GM23248 (cell line): ENCODE measurements around the gene ADAMTS9. TPM values are rescaled to one million over a fixed set of nuclear protein-coding genes. Genes with fewer than 3 reads are reported as not detected.
"Not testable (repeated sequence)": the region's sequence is repeated elsewhere in the genome, so short reads cannot be mapped to it uniquely, and the experiment has no call there.

Source experiments
- DNase-seq: peaks from one replicate; pipeline ENCODE4 v3.0.0-alpha.2; 2015
- H2AFZ ChIP-seq: fragments of 200-600 bp; sonication (generic); 2 replicates; pipeline ENCODE4 v1.6.1; 2016; ENCODE audit warnings: antibody characterized with exemption
- H3F3A ChIP-seq: fragments of 200-600 bp; sonication (generic); 2 replicates; pipeline ENCODE4 v1.6.1; 2016; ENCODE audit warnings: mild to moderate bottlenecking, antibody characterized with exemption, mixed run types; ENCODE audit not compliant: insufficient read depth
- H3K27ac ChIP-seq: fragments of 200-600 bp; sonication (generic); 2 replicates; pipeline ENCODE4 v1.5.1; 2016; ENCODE audit warnings: mild to moderate bottlenecking
- H3K27me3 ChIP-seq: fragments of 200-600 bp; sonication (generic); replicated peaks from 2 replicates; pipeline ENCODE4 v1.6.1; 2016; ENCODE audit warnings: mild to moderate bottlenecking; ENCODE audit not compliant: insufficient read depth
- H3K36me3 ChIP-seq: fragments of 200-600 bp; sonication (generic); 2 replicates; pipeline ENCODE4 v1.6.1; 2016; ENCODE audit warnings: low read depth, mild to moderate bottlenecking
- H3K4me1 ChIP-seq: fragments of 200-600 bp; sonication (generic); 2 replicates; pipeline ENCODE4 v1.6.1; 2016; ENCODE audit warnings: mild to moderate bottlenecking; ENCODE audit not compliant: insufficient read depth
- H3K4me2 ChIP-seq: fragments of 200-600 bp; sonication (generic); one replicate; pipeline ENCODE4 v1.6.1; 2016; ENCODE audit warnings: mild to moderate bottlenecking; ENCODE audit not compliant: unreplicated experiment
- H3K4me3 ChIP-seq: fragments of 200-600 bp; sonication (generic); 2 replicates; pipeline ENCODE4 v1.5.1; 2016; ENCODE audit warnings: mild to moderate bottlenecking
- H3K79me2 ChIP-seq: fragments of 200-600 bp; sonication (generic); 2 replicates; pipeline ENCODE4 v1.6.1; 2016; ENCODE audit warnings: mild to moderate bottlenecking; ENCODE audit not compliant: insufficient read depth
- H3K9ac ChIP-seq: fragments of 200-600 bp; sonication (generic); 2 replicates; pipeline ENCODE4 v1.6.1; 2016; ENCODE audit warnings: mild to moderate bottlenecking
- H3K9me2 ChIP-seq: fragments of 200-600 bp; sonication (generic); 2 replicates; pipeline ENCODE4 v1.6.1; 2016; ENCODE audit warnings: mixed run types, mild to moderate bottlenecking, moderate library complexity; ENCODE audit not compliant: insufficient read depth
- H3K9me3 ChIP-seq: fragments of 200-600 bp; sonication (generic); one replicate; pipeline ENCODE4 v1.6.1; 2017; ENCODE audit warnings: low read depth
- H4K20me1 ChIP-seq: fragments of 200-600 bp; sonication (generic); 2 replicates; pipeline ENCODE4 v1.6.0; 2016; ENCODE audit not compliant: insufficient read depth
- EZH2 ChIP-seq: fragments of 200-600 bp; sonication (generic); IDR thresholded peaks from 2 replicates; pipeline ENCODE4 v1.6.1; 2018; ENCODE audit warnings: antibody characterized with exemption, mild to moderate bottlenecking; ENCODE audit not compliant: insufficient read depth, poor library complexity, severe bottlenecking
- EZH2phosphoT487 ChIP-seq: fragments of 200-600 bp; sonication (generic); IDR thresholded peaks from 2 replicates; pipeline ENCODE4 v1.6.1; 2018; ENCODE audit warnings: antibody characterized with exemption, moderate library complexity, mild to moderate bottlenecking, low read depth; ENCODE audit not compliant: insufficient read depth
- WGBS, 2 experiments: methylation state at CpG; one replicate each; pipeline ENCODE4 v1.1.6; 2015 to 2017; ENCODE audit warnings: low lambda C conversion rate in 2 of 2, low coverage in 1 of 2; ENCODE audit errors: missing lambda C conversion rate in 2 of 2; 5-methylcytosine and 5-hydroxymethylcytosine counted together
- in situ Hi-C: fragments of 300-500 bp; cut with MboI; formaldehyde crosslinking; loops from 2 replicates; pipeline ENCODE4 v1.15.0; 2020
- polyA plus RNA-seq: library from polyadenylated mRNA; unstranded; fragments of >200 nt; fragmentation: Nextera tagmentation; extraction: Ambion mirVana; gene quantifications from 2 replicates; pipeline ENCODE4 v1.2.1, GENCODE V29; 2016
- total RNA-seq: library from RNA; depleted of rRNA; stranded (reverse); fragments of >200 nt; shearing (Covaris generic); gene quantifications from 2 replicates; pipeline ENCODE4 v1.2.3, GENCODE V29; 2014

ADAMTS9 gene
- total and polyA plus RNA-seq, 2 experiments from 2014 or later, result 0.75 to 1.5 TPM

GRCh38 chr3:64548200-64548889 is 139.5 kb downstream of the ADAMTS9 start:
- no peaks in the 10 kb centered on the region for H3K36me3 ChIP-seq
- H3K4me2 ChIP-seq, result no peak overlapping the region
- no peaks in the 10 kb centered on the region for H3K27me3 ChIP-seq
- peak; percentile 16 for DNase-seq
- H2AFZ ChIP-seq, result no peak overlapping the region
- no peaks in the 10 kb centered on the region for H3K4me1 ChIP-seq
- TF ChIP-seq EZH2phosphoT487, result no peak
- no peaks in the 10 kb centered on the region for H3K9me3 ChIP-seq
- H3K9me2 ChIP-seq, result no peaks in the 10 kb centered on the region
- H3K27ac ChIP-seq, result no peak overlapping the region
- H3K79me2 ChIP-seq, result no peaks in the 10 kb centered on the region
- 40 to 46% methylated on average over 6 of the region's 6 CpGs for WGBS, 2 experiments
- no peak overlapping the region for H3K4me3 ChIP-seq
- in situ Hi-C loops, result loop anchor here (25.0 kb wide), 1 partner anchor 1189 kb away; no protein-coding TSS in a partner anchor
- H3K9ac ChIP-seq, result no peak overlapping the region
- H4K20me1 ChIP-seq, result no peaks in the 10 kb centered on the region
- H3F3A ChIP-seq, result no peaks in the 10 kb centered on the region

- in situ Hi-C loops, result loop anchor here (25.0 kb wide), 1 partner anchor 1190 kb away; no protein-coding TSS in a partner anchor
- H3K9ac ChIP-seq, result no peak overlapping the region
- no peak overlapping the region for H3K27ac ChIP-seq
- H3K79me2 ChIP-seq, result no peaks in the 10 kb centered on the region
- DNase-seq, result no peak
- TF ChIP-seq EZH2, result no peak
- TF ChIP-seq EZH2phosphoT487, result no peak
- no peaks in the 10 kb centered on the region for H3K4me1 ChIP-seq
- no peak overlapping the region for H2AFZ ChIP-seq
- no peaks in the 10 kb centered on the region for H3K9me2 ChIP-seq
- H3K27me3 ChIP-seq, result no peaks in the 10 kb centered on the region
- H4K20me1 ChIP-seq, result no peaks in the 10 kb centered on the region
- H3K4me3 ChIP-seq, result no peak overlapping the region
- no peaks in the 10 kb centered on the region for H3F3A ChIP-seq
- 81 to 85% methylated on average over 8 of the region's 8 CpGs for WGBS, 2 experiments
- H3K9me3 ChIP-seq, result no peaks in the 10 kb centered on the region
- H3K36me3 ChIP-seq, result no peaks in the 10 kb centered on the region
- no peak overlapping the region for H3K4me2 ChIP-seq
Measured at GRCh38 chr3:64546856-64547255, 140.9 kb downstream of the ADAMTS9 start.

GRCh38 chr3:64545239-64545638 is 142.6 kb downstream of the ADAMTS9 start:
- H3K36me3 ChIP-seq, H3F3A ChIP-seq, H3K4me2 ChIP-seq, H3K9ac ChIP-seq, DNase-seq, H4K20me1 ChIP-seq, H3K9me3 ChIP-seq, H3K4me1 ChIP-seq, H3K27me3 ChIP-seq, H3K4me3 ChIP-seq, H2AFZ ChIP-seq, H3K9me2 ChIP-seq, H3K27ac ChIP-seq, H3K79me2 ChIP-seq: not testable (repeated sequence)
- WGBS, 2 experiments, result 72 to 75% methylated on average over 3 of the region's 3 CpGs
- in situ Hi-C loops, result loop anchor here (25.0 kb wide), 1 partner anchor 1192 kb away; no protein-coding TSS in a partner anchor

- in situ Hi-C loops, result loop anchor here (25.0 kb wide), 1 partner anchor 1195 kb away; no protein-coding TSS in a partner anchor
- no peak for DNase-seq
Measured at GRCh38 chr3:64541803-64542202, 146.0 kb downstream of the ADAMTS9 start.

More at GRCh38 chr3:64541803-64542202, 146.0 kb downstream of the ADAMTS9 start:
- no peaks in the 10 kb centered on the region for H3K27me3 ChIP-seq
- H3K4me3 ChIP-seq, result no peak overlapping the region
- H3K9ac ChIP-seq, result no peak overlapping the region
- no peaks in the 10 kb centered on the region for H4K20me1 ChIP-seq
- TF ChIP-seq EZH2, result no peak
- no peak for TF ChIP-seq EZH2phosphoT487
- no peaks in the 10 kb centered on the region for H3K36me3 ChIP-seq
- H3K4me2 ChIP-seq, result no peak overlapping the region
- WGBS, 2 experiments, result 91 to 92% methylated on average over 4 of the region's 4 CpGs
- 0 out of 2 replicates have a peak, but pooled peaks cover 5% of the 10 kb centered on the region for H3F3A ChIP-seq
- H3K9me3 ChIP-seq, result no peaks in the 10 kb centered on the region
- no peak overlapping the region for H2AFZ ChIP-seq
- H3K79me2 ChIP-seq, result no peaks in the 10 kb centered on the region
- H3K9me2 ChIP-seq, result no peaks in the 10 kb centered on the region
- H3K4me1 ChIP-seq, result peaks cover 5% of the 10 kb centered on the region; the same call in 1 of the 2 replicates
- H3K27ac ChIP-seq, result no peak overlapping the region
